Measurements from ENCODE around the gene PTCH2.

The PTCH2 gene

GRCh38 chr1:44777969-44778635 lies 65.0 kb downstream of the PTCH2 start:
- no peak for DNase-seq

DNA sequence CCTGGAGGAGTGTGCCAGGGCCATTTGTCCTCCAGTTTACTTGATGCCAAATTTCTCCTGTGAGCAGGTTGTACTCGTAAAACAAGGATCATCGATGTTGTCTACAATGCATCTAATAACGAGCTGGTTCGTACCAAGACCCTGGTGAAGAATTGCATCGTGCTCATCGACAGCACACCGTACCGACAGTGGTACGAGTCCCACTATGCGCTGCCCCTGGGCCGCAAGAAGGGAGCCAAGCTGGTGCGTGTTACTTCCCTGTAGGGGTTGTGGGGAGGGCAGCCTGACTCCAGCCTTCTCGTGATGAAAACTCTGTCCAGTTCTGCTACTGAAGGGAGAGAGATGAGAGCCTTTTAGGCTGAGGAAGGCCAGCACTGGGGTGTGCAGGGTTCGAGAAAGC lies 65.5 kb downstream of the PTCH2 start:
- DNase-seq = no peak

GRCh38 chr1:44776730-44777068 lies 66.4 kb downstream of the PTCH2 start:
- DNase-seq = no peak

DNA sequence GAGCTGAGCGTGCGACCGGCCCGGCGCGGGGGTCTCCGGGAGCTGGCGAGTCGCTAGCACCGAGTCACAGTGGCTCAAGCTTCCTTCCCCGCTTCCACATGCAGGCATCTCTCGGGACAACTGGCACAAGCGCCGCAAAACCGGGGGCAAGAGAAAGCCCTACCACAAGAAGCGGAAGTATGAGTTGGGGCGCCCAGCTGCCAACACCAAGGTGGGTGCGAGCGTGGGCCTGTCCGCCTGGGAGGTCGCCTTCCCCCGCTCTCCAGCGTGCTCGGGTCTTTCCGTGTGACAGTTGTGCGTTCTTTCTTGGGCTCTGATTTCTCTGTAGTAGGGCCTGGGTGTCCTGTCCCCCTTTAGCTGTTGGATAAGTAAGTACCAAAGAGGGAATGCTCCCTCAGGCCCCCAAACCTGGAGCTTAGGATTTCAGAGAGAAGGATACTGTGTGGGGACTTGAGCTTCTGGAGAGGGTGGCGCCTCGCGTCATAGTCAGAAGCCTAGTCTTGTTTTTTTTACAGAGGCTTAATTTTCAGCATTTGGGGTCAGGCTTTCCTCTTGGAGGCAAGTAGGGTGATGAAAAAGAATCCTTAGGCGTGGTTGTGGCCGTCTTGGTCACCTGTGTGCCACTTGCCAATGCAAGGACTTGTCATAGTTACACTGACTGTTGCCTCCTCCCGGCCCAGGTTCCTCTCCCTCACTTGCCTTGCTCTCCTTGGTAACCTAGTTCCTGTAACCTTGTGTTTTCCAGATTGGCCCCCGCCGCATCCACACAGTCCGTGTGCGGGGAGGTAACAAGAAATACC lies 66.9 kb downstream of the PTCH2 start:
- peak; percentile 32 for DNase-seq

DNA sequence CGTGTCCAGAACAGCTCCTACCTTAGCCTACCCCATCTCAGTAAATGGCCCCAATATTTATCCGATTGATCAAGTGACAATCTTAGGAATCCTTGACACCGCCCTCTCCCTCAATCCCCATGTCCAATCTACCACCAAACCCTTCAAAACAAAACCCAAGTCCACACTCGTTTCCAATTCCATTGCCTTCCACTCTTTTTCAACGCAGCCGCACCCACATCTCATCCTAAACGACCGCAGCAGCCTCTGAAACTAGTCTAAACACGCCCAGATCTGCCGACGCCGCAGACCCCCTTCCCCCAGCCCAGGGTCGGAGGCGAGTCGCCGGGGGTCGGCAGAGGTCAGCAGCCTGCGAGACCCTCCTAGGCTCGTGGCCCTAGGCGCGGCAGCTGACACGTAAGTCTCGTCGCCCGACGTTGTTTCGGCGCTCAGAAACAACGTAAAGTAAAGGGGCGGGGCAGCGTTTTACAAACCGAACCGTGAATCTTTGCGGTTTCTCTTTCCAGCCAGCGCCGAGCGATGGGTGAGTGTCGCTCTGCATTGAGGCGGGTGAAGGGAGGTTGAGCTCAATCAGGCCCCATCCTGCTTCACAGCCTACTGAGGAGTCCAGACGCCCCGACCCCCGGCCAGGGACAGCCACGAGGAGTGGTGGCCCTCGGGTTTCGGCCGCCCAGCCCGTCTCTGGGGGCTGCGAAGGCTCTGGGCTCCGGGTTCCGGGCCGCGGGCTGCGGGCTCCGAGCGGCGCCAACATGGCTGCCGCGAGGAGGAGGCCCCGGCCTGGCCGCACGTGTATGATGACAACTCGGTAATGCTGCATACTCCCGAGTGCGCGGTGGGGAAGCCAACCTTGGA lies 67.7 kb downstream of the PTCH2 start, which contains the start of gene RPS8:
RPS8 (plus strand) TSS at position 463 of the 852 bp plus-strand sequence; CDS start at position 520, 57 bp downstream.
- DNase-seq = peak; percentile 84
